DOHH2 (cell line): ENCODE measurements around the gene KDM3A.

Experiments
- EZH2phosphoT487 ChIP-seq: fragments of 200-600 bp; sonication (generic); IDR thresholded peaks from 2 replicates; pipeline ENCODE4 v1.6.1; 2017; ENCODE audit warnings: borderline replicate concordance, mild to moderate bottlenecking, antibody characterized with exemption, low read length, moderate library complexity, mixed read lengths
- TF ChIP-seq, protein P1 (sequence below): fragments of 200-600 bp; sonication (generic); IDR thresholded peaks from one replicate; pipeline ENCODE4 v1.5.1; 2014; ENCODE audit warnings: antibody characterized with exemption, mild to moderate bottlenecking, low read depth, low read length; ENCODE audit not compliant: poor library complexity, severe bottlenecking

DNA sequence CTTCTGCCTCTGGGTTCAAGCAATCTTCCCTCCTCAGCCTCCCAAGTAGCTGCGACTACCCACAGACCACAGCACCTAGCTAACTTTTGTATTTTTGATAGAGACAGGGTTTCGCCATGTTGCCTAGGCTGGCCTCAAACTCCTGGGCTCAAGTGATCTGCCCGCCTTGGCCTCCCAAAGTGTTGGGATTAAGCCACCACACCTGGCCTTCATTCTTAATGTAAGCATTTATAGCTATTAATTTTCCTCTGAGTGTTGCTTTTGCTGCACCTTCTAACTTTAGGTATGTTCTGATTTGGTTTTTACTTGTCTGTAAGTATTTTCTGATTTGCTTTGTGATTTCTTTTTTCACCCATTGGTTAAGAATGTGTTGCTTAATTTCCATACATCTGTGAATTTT lies 92.4 kb downstream of the KDM3A start:
- TF ChIP-seq, protein P1, sequence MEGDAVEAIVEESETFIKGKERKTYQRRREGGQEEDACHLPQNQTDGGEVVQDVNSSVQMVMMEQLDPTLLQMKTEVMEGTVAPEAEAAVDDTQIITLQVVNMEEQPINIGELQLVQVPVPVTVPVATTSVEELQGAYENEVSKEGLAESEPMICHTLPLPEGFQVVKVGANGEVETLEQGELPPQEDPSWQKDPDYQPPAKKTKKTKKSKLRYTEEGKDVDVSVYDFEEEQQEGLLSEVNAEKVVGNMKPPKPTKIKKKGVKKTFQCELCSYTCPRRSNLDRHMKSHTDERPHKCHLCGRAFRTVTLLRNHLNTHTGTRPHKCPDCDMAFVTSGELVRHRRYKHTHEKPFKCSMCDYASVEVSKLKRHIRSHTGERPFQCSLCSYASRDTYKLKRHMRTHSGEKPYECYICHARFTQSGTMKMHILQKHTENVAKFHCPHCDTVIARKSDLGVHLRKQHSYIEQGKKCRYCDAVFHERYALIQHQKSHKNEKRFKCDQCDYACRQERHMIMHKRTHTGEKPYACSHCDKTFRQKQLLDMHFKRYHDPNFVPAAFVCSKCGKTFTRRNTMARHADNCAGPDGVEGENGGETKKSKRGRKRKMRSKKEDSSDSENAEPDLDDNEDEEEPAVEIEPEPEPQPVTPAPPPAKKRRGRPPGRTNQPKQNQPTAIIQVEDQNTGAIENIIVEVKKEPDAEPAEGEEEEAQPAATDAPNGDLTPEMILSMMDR: no peak
- no peak for TF ChIP-seq EZH2phosphoT487
